Heart left ventricle (tissue), 16 donors: ENCODE data around the gene PON1. TPM values are rescaled to one million over a fixed set of nuclear protein-coding genes. Genes with fewer than 3 reads are reported as not detected.

Experiments used
- ATAC-seq, 4 donors: fragments of 200-7000 bp; cut with Tn5 transposase; one replicate each; pipeline ENCODE4 v1.9.1; 2020 to 2022; ENCODE audit warnings: moderate library complexity in 4 of 4, mild to moderate bottlenecking in 3 of 4, moderate number of reproducible peaks in 1 of 4
- DNase-seq, 5 donors: peaks; one replicate each; pipeline ENCODE4 v3.0.0-alpha.2; 2020
- H3K27ac ChIP-seq, 12 donors: fragments of 200-600 bp; sonication (generic) in 4 of 12; one replicate each; pipeline versions ENCODE4 v1.5.0 to v1.8.0; 2016 to 2022; ENCODE audit warnings: mild to moderate bottlenecking in 2 of 12
- H3K27me3 ChIP-seq, 9 donors: fragments of 200-600 bp; sonication (generic) in 2 of 9; one replicate each; pipeline versions ENCODE4 v1.5.1 to v1.8.0; 2016 to 2022; ENCODE audit warnings: mild to moderate bottlenecking in 3 of 9
- H3K36me3 ChIP-seq, 9 donors: fragments of 200-600 bp; sonication (generic) in 2 of 9; one replicate each; pipeline versions ENCODE4 v1.5.0 to v1.8.0; 2018 to 2022; ENCODE audit warnings: mild to moderate bottlenecking in 2 of 9
- H3K4me1 ChIP-seq, 12 donors: fragments of 200-600 bp; sonication (generic) in 4 of 12; one replicate each; pipeline versions ENCODE4 v1.5.0 to v1.8.0; 2016 to 2022; ENCODE audit warnings: mild to moderate bottlenecking in 3 of 12
- H3K4me3 ChIP-seq, 12 donors: fragments of 200-600 bp; sonication (generic) in 4 of 12; one replicate each; pipeline versions ENCODE4 v1.5.0 to v1.8.0; 2017 to 2022; ENCODE audit warnings: mild to moderate bottlenecking in 9 of 12, moderate library complexity in 4 of 12
- H3K9me3 ChIP-seq, 12 donors: fragments of 200-600 bp; sonication (generic) in 4 of 12; one replicate each; pipeline versions ENCODE4 v1.5.0 to v1.8.0; 2016 to 2022; ENCODE audit warnings: mild to moderate bottlenecking in 1 of 12
- POLR2A ChIP-seq, 2 donors: fragments of 450-650 bp; IDR thresholded peaks; one replicate each; pipeline ENCODE4 v1.6.1; 2017; ENCODE audit warnings: antibody characterized with exemption in 2 of 2, mild to moderate bottlenecking in 2 of 2, moderate library complexity in 2 of 2
- WGBS, 4 donors: extraction: QIAGEN DNeasy Blood & Tissue Kit in 2 of 4; methylation state at CpG; one replicate each; pipeline versions ENCODE4 v1.1.5 to v1.1.7; 2013 to 2018; 5-methylcytosine and 5-hydroxymethylcytosine counted together
- intact Hi-C, 10 donors: fragments of 100-400 bp; cut with DNase I; formaldehyde crosslinking; loops; one replicate each; pipeline versions ENCODE4 v1.11.1 to v1.14.2; 2022
- polyA plus RNA-seq, 2 donors: library from polyadenylated mRNA; stranded (reverse); fragments of 200-250 nt; gene quantifications; one replicate each; pipeline ENCODE4 v1.2.3, GENCODE V29; 2013
- total RNA-seq, 9 donors: library from RNA; depleted of rRNA in 2 of 9; stranded (reverse); fragments of >200 nt in 2 of 9; fragmentation: NEBNext Ultra II Directional in 3 of 9; extraction: Animal tissue kit (Norgen Biotek cat#: 25700) in 3 of 9; gene quantifications; one replicate each; pipeline versions ENCODE4 v1.1.0 to v1.2.4, GENCODE V29; 2016 to 2023
- TF ChIP-seq, protein P1 (sequence below), 12 donors: fragments of 200-600 bp; sonication (generic) in 4 of 12; IDR thresholded peaks; one replicate each; pipeline versions ENCODE4 v1.5.0 to v1.8.0; 2018 to 2022; ENCODE audit warnings: antibody characterized with exemption in 12 of 12, mild to moderate bottlenecking in 5 of 12
- donor health status: ischemic (EF 13 %, LVEDD 7.1; RV severe dilation, severe dysfunction).
- donor health status: healthy with polysubstance abuse.
- donor health status: DM: no; HTN: yes; CAD: no.
- donor health status: DM: no; HTN: no; CAD: no.
- donor health status: ischemic (EF 25% LVEDD 6.9; RV normal size, moderate dysfunction).
- donor health status: ischemic (EF 25% LVEDD 5.7; RV mildly dilated, moderate dysfunction).
- donor health status: healthy.
- donor health status: DM: yes; HTN: yes; CAD: no.
- donor health status: ischemic (EF 35%, LVEDD 5.7; RV mildly dilated, moderate dysfunction).
- donor health status: nonischemic (EF 11% LVEDD 7.7; RV severe dilation, severe dysfunction).
- donor health status: DM: yes; HTN: yes; CAD: no.
- donor health status: PGD.
- donor health status: ischemic (EF 29% LVEDD 5.4; RV normal size, mild dysfunction).
- donor health status: nonischemic (EF 23%, LVEDD 6.1; RV moderate dilation, normal function).

The PON1 gene
- total and polyA plus RNA-seq, 11 donors: 0.07 to 0.39 (median 0.32) TPM; not detected in 8

DNA sequence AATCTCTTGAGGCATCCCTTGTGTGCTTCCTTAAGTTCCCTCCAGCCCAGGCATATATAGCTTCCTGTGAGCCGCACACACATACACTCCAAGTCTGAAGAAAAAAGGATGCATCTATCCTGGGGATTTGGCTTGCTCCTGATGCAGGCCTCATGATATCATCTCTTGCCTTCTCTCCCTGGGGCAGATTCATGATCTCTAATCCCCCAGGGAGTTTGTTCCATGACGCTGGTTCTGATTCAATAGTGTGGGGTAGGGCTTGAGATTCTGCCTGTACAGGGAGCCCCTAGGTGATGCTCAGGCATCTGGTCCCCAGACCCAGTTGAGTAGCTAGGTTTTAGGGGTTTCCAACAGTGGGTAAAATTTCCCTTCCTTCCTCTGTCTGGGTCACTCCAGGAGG, 1.5 kb downstream of the PON1 start:
- WGBS, 4 donors: 58 to 84% (median 65%) methylated on average over 2 of the region's 2 CpGs
- TF ChIP-seq, protein P1, sequence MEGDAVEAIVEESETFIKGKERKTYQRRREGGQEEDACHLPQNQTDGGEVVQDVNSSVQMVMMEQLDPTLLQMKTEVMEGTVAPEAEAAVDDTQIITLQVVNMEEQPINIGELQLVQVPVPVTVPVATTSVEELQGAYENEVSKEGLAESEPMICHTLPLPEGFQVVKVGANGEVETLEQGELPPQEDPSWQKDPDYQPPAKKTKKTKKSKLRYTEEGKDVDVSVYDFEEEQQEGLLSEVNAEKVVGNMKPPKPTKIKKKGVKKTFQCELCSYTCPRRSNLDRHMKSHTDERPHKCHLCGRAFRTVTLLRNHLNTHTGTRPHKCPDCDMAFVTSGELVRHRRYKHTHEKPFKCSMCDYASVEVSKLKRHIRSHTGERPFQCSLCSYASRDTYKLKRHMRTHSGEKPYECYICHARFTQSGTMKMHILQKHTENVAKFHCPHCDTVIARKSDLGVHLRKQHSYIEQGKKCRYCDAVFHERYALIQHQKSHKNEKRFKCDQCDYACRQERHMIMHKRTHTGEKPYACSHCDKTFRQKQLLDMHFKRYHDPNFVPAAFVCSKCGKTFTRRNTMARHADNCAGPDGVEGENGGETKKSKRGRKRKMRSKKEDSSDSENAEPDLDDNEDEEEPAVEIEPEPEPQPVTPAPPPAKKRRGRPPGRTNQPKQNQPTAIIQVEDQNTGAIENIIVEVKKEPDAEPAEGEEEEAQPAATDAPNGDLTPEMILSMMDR (IDR thresholded peaks at IDR 0.05): no peak
- TF ChIP-seq POLR2A (IDR thresholded peaks at IDR 0.05): no peak
- Histone ChIP-seq H3K9me3 (no peaks in the 10 kb centered on the region), H3K27me3 (peaks cover 0 to 29% (median 5%) of the 10 kb centered on the region in 9 donors), H3K27ac (no peak overlapping the region), H3K4me1 (no peaks in the 10 kb centered on the region), H3K4me3 (no peak overlapping the region), H3K36me3 (no peaks in the 10 kb centered on the region)
- intact Hi-C loops: no loop called here
- ATAC-seq (no peak), DNase-seq (no peak)

DNA sequence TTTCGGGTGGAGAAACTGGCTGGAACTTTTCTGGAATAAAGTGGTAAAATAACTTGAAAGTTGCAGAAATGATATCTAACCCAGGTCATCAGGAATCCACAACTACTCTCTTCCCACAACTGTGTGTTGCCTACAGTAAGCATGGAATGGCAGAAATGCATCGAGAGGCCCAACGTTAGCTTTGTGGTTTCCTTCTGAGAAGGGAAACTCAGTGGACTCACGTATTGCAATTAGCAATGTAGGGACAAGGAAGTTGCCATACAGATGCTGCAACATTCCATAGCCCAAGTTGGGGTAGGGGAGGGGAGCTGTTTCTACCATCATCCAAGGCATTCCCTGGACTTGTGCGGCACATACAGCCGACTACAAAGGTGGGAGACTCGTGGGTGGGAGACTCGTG, 1.9 kb downstream of the PON1 start:
- no peak for ATAC-seq
- H3K27me3 ChIP-seq: peaks cover 0 to 29% (median 5%) of the 10 kb centered on the region in 9 donors
- H3K9me3 ChIP-seq: no peaks in the 10 kb centered on the region
- WGBS, 4 donors: 79 to 89% (median 84%) methylated on average over 8 of the region's 8 CpGs
- no peaks in the 10 kb centered on the region for H3K36me3 ChIP-seq
- no peak overlapping the region for H3K4me3 ChIP-seq
- no peak overlapping the region for H3K27ac ChIP-seq
- H3K4me1 ChIP-seq: no peaks in the 10 kb centered on the region
- no peak for TF ChIP-seq POLR2A (IDR thresholded peaks at IDR 0.05)
- TF ChIP-seq, protein P1 (IDR thresholded peaks at IDR 0.05): no peak
- DNase-seq: no peak
- intact Hi-C loops: no loop called here

DNA sequence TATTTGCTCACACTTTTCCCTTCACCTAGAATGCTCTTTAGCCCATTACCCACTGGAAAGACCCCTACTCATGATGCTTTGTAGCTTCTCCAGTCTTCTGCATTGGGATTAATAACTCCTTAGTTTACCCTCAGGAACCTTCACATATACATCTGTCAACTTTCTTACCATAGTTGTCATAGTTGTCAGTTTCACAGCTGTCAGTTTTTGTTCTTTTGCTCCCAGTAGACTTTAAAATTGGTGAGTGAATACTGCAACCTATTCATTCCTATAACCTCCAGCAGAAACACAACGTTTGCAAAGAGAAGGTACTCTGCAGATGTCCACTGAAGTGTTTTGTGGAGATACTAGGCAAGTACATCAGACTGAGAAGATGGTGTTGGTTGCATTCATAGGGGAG, 2.6 kb downstream of the PON1 start:
- Histone ChIP-seq H3K27me3 (peaks cover 0 to 29% (median 5%) of the 10 kb centered on the region in 9 donors), H3K36me3 (no peaks in the 10 kb centered on the region), H3K4me1 (no peaks in the 10 kb centered on the region), H3K9me3 (no peaks in the 10 kb centered on the region), H3K27ac (no peak overlapping the region), H3K4me3 (no peak overlapping the region)
- DNase-seq: no peak
- no peak for TF ChIP-seq POLR2A (IDR thresholded peaks at IDR 0.05)
- TF ChIP-seq, protein P1 (IDR thresholded peaks at IDR 0.05): no peak
- 69 to 82% (median 76%) methylated on average over 1 of the region's 1 CpG for WGBS, 4 donors
- no peak for ATAC-seq
- intact Hi-C loops: no loop called here

DNA sequence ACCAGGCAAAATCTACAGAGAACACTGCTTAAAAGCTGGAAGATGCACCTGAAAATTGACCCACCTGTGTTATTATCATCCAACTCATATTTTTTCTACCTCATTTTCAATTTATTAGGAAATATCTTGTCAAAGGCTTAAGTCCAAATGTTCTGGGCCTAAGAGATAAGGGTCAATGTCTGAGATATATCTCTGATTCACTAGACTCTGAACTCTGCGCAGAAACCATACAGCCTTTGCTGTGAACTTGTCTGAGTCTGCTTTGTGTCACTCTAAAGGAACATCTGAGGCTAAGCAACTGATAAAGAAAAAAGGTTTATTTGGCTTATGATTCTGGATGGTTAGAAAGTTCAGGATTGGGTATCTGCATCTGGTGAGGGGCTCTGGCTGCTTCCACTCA, 3.7 kb downstream of the PON1 start:
- no peak for TF ChIP-seq POLR2A (IDR thresholded peaks at IDR 0.05)
- TF ChIP-seq, protein P1 (IDR thresholded peaks at IDR 0.05): no peak
- H3K27ac ChIP-seq: no peak overlapping the region
- no peak for ATAC-seq
- H3K4me3 ChIP-seq: no peak overlapping the region
- intact Hi-C loops: no loop called here
- WGBS, 4 donors: 87 to 100% (median 94%) methylated on average over 1 of the region's 1 CpG
- no peaks in the 10 kb centered on the region for H3K4me1 ChIP-seq
- H3K27me3 ChIP-seq: peaks cover 0 to 26% (median 5%) of the 10 kb centered on the region in 9 donors
- no peaks in the 10 kb centered on the region for H3K36me3 ChIP-seq
- DNase-seq: no peak
- H3K9me3 ChIP-seq: no peaks in the 10 kb centered on the region
